SK-N-SH (cell line): ENCODE data around the gene DAB2.

Experiments used
- CHD2 ChIP-seq: fragments of 150-350 bp; IDR thresholded peaks from 2 replicates; pipeline ENCODE4 v1.6.1; 2018; ENCODE audit warnings: low read length; ENCODE audit not compliant: partially characterized antibody
- EP300 ChIP-seq, 2 experiments: IDR thresholded peaks; 2 replicates each; pipeline versions ENCODE4 v1.4.0 to v1.6.1; 2012; ENCODE audit warnings: borderline replicate concordance in 1 of 2, low read depth in 1 of 2, low read length in 1 of 2
- EZH2phosphoT487 ChIP-seq: fragments of 200-600 bp; sonication (generic); IDR thresholded peaks from 2 replicates; pipeline ENCODE4 v1.6.1; 2017; ENCODE audit warnings: low read depth, mixed run types, mild to moderate bottlenecking, antibody characterized with exemption, moderate library complexity, borderline replicate concordance
- FOXJ3 ChIP-seq: sonication (generic); formaldehyde crosslinking; IDR thresholded peaks from 2 replicates; pipeline ENCODE4 v1.5.1; 2020; ENCODE audit warnings: mild to moderate bottlenecking, missing genetic modification reagents
- POLR2AphosphoS5 ChIP-seq: IDR thresholded peaks from 2 replicates; pipeline ENCODE4 v1.6.1; 2012; ENCODE audit warnings: low read depth, low read length
- RAD21 ChIP-seq: IDR thresholded peaks from 2 replicates; pipeline ENCODE4 v1.6.1; 2012; ENCODE audit warnings: mild to moderate bottlenecking, low read length
- RCOR1 ChIP-seq: fragments of 150-350 bp; IDR thresholded peaks from 2 replicates; pipeline ENCODE4 v1.6.1; 2017; ENCODE audit warnings: antibody characterized with exemption, low read length
- SIN3A ChIP-seq: IDR thresholded peaks from 2 replicates; pipeline ENCODE4 v1.6.1; 2012; ENCODE audit warnings: low read depth, mild to moderate bottlenecking, low read length, moderate library complexity, borderline replicate concordance
- SMC3 ChIP-seq: IDR thresholded peaks from 2 replicates; pipeline ENCODE4 v1.6.1; 2012; ENCODE audit warnings: low read depth, low read length, improper control_type of control experiment
- TEAD4 ChIP-seq: IDR thresholded peaks from 2 replicates; pipeline ENCODE4 v1.4.0; 2012; ENCODE audit warnings: mild to moderate bottlenecking, borderline replicate concordance; ENCODE audit not compliant: insufficient read depth
- YY1 ChIP-seq: IDR thresholded peaks from 2 replicates; pipeline ENCODE4 v1.4.0; 2012; ENCODE audit warnings: low read depth, mild to moderate bottlenecking
- TF ChIP-seq, protein P1 (sequence below): fragments of 200-600 bp; sonication (generic); IDR thresholded peaks from 2 replicates; pipeline ENCODE4 v1.6.1; 2017; ENCODE audit warnings: antibody characterized with exemption, mild to moderate bottlenecking, moderate library complexity
- TF ChIP-seq, protein P2 (sequence below): IDR thresholded peaks from 2 replicates; pipeline ENCODE4 v1.6.1; 2012; ENCODE audit warnings: mild to moderate bottlenecking, low read depth, low read length, moderate library complexity

DNA sequence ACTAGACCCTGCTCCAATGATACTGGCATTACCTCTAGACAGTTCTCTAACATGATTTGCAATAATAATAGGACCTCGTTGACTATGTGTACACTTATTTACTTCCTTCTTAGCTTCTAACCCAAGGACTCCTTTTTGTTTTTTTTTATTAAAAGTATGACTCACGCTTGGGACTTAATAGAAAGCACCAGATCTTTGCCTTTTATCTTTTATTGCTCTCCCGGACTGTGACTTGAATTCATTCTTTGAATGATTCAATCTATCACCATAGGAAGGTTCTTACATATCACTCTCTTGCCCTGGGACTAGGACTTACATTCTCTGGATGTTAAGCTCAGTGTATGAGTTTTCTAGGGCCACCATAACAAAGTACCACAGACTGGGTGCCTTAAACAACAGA is 69.5 kb downstream of the DAB2 start:
- TF ChIP-seq, protein P1, sequence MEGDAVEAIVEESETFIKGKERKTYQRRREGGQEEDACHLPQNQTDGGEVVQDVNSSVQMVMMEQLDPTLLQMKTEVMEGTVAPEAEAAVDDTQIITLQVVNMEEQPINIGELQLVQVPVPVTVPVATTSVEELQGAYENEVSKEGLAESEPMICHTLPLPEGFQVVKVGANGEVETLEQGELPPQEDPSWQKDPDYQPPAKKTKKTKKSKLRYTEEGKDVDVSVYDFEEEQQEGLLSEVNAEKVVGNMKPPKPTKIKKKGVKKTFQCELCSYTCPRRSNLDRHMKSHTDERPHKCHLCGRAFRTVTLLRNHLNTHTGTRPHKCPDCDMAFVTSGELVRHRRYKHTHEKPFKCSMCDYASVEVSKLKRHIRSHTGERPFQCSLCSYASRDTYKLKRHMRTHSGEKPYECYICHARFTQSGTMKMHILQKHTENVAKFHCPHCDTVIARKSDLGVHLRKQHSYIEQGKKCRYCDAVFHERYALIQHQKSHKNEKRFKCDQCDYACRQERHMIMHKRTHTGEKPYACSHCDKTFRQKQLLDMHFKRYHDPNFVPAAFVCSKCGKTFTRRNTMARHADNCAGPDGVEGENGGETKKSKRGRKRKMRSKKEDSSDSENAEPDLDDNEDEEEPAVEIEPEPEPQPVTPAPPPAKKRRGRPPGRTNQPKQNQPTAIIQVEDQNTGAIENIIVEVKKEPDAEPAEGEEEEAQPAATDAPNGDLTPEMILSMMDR: no peak
- no peak for TF ChIP-seq SIN3A
- no peak for TF ChIP-seq POLR2AphosphoS5
- TF ChIP-seq RAD21: no peak
- no peak for TF ChIP-seq EP300 (IDR thresholded peaks at IDR 0.05; ENCODE audit: borderline replicate concordance in 1 of 2, low read depth in 1 of 2, low read length in 1 of 2)
- TF ChIP-seq FOXJ3 (CRISPR knock-in tag): no peak
- no peak for TF ChIP-seq TEAD4
- TF ChIP-seq, protein P2, sequence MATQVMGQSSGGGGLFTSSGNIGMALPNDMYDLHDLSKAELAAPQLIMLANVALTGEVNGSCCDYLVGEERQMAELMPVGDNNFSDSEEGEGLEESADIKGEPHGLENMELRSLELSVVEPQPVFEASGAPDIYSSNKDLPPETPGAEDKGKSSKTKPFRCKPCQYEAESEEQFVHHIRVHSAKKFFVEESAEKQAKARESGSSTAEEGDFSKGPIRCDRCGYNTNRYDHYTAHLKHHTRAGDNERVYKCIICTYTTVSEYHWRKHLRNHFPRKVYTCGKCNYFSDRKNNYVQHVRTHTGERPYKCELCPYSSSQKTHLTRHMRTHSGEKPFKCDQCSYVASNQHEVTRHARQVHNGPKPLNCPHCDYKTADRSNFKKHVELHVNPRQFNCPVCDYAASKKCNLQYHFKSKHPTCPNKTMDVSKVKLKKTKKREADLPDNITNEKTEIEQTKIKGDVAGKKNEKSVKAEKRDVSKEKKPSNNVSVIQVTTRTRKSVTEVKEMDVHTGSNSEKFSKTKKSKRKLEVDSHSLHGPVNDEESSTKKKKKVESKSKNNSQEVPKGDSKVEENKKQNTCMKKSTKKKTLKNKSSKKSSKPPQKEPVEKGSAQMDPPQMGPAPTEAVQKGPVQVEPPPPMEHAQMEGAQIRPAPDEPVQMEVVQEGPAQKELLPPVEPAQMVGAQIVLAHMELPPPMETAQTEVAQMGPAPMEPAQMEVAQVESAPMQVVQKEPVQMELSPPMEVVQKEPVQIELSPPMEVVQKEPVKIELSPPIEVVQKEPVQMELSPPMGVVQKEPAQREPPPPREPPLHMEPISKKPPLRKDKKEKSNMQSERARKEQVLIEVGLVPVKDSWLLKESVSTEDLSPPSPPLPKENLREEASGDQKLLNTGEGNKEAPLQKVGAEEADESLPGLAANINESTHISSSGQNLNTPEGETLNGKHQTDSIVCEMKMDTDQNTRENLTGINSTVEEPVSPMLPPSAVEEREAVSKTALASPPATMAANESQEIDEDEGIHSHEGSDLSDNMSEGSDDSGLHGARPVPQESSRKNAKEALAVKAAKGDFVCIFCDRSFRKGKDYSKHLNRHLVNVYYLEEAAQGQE: no peak
- TF ChIP-seq EZH2phosphoT487: no peak
- no peak for TF ChIP-seq RCOR1
- no peak for TF ChIP-seq YY1
- no peak for TF ChIP-seq SMC3
- TF ChIP-seq CHD2: no peak
